ENCODE measurements around the gene CCDC91.

CCDC91 gene

DNA sequence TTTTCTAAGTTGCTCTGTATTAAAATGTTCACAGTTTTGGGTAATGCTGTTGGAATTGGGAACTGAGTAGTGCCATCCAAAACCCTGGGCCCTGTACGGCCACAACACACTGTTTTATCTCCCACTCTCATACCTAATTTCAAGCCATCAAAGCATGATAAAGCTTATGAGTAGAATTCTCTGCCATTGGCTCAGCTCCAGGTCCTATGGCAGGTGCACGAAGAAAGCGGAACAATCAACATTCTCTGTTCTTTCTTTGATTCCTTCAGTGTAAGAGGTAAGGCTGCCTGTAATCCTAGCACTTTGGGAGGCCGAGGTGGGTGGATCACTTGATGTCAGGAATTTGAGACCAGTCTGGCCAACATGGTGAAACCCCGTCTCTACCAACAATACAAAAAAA lies 394.9 kb downstream of the CCDC91 start:
- TF ChIP-seq PAX5 (IDR thresholded peaks at IDR 0.05; ENCODE audit: insufficient read depth, low read length, severe bottlenecking) (no peak), SPI1 (IDR thresholded peaks at IDR 0.05; ENCODE audit: low read depth, low read length) (no peak), POU2F2 (IDR thresholded peaks at IDR 0.05; ENCODE audit: low read depth, low read length) (no peak), POLR2A (IDR thresholded peaks at IDR 0.05; ENCODE audit: low read depth, low read length) (no peak), TAF1 (IDR thresholded peaks at IDR 0.05; ENCODE audit: low read depth, low read length) (no peak), POLR2AphosphoS5 (IDR thresholded peaks at IDR 0.05; ENCODE audit: low read depth, low read length) (no peak)
- FAIRE-seq (no peak), DNase-seq (ENCODE audit: insufficient read length, low spot score) (no peak)

DNA sequence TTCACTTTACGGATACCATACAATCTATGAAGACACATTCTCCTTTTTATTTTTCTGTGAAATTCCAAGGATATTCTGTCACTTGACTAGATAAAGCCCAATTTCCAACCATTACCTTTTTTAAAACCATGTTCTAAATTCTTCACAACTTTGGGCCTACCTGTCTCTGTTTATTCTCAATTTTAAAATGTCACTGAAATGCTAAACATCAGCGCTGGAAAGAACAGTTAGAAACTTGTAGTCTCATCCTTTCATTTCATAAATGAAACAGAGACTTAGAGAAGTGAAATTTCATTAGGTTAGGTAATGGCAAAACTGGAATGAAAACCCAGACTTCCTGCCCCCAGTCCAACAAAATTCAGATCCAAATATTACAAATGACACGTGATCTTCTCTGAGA lies 396.2 kb downstream of the CCDC91 start:
- TF ChIP-seq PAX5 (IDR thresholded peaks at IDR 0.05; ENCODE audit: insufficient read depth, low read length, severe bottlenecking), result no peak
- no peak for TF ChIP-seq POU2F2 (IDR thresholded peaks at IDR 0.05; ENCODE audit: low read depth, low read length)
- TF ChIP-seq TAF1 (IDR thresholded peaks at IDR 0.05; ENCODE audit: low read depth, low read length), result no peak
- TF ChIP-seq POLR2A (IDR thresholded peaks at IDR 0.05; ENCODE audit: low read depth, low read length), result no peak
- TF ChIP-seq SPI1 (IDR thresholded peaks at IDR 0.05; ENCODE audit: low read depth, low read length), result no peak
- no peak for TF ChIP-seq POLR2AphosphoS5 (IDR thresholded peaks at IDR 0.05; ENCODE audit: low read depth, low read length)
- no peak for FAIRE-seq
- DNase-seq (ENCODE audit: insufficient read length, low spot score), result no peak

DNA sequence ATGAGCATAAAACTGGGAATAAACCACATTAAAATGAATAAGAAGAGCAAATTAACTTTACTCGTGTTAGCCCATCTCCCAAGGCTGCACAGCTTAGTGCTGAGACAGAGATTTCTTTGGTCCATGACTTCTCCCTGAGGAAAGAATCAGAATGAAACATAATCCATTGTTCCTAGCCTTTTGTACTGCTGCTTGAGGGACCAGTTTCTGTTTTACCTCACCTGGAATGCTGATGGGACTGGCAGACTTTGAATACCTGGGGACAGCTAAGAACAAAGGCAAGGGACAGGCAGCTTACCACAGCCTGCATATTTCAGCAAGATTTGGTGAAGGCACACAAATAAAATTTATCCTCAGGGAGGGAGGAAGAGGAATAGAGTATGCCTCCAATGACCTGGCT lies 401.6 kb downstream of the CCDC91 start:
- DNase-seq (ENCODE audit: insufficient read length, low spot score), result no peak
- FAIRE-seq, result no peak
- TF ChIP-seq PAX5 (IDR thresholded peaks at IDR 0.05; ENCODE audit: insufficient read depth, low read length, severe bottlenecking), result no peak
- no peak for TF ChIP-seq SPI1 (IDR thresholded peaks at IDR 0.05; ENCODE audit: low read depth, low read length)
- no peak for TF ChIP-seq POLR2A (IDR thresholded peaks at IDR 0.05; ENCODE audit: low read depth, low read length)
- TF ChIP-seq POLR2AphosphoS5 (IDR thresholded peaks at IDR 0.05; ENCODE audit: low read depth, low read length), result no peak
- no peak for TF ChIP-seq POU2F2 (IDR thresholded peaks at IDR 0.05; ENCODE audit: low read depth, low read length)
- TF ChIP-seq TAF1 (IDR thresholded peaks at IDR 0.05; ENCODE audit: low read depth, low read length), result no peak
